ENCODE results near the gene SLC25A1. TPM values are rescaled to one million over a fixed set of nuclear protein-coding genes. Genes with fewer than 3 reads are reported as not detected.
A peak's percentile ranks its signal among the peaks of the same experiment; 100 is the strongest.

Gene SLC25A1
- total RNA-seq, 1 donor from 2014 or later: 54.8 TPM

- DNase-seq: no peak
- Mint-ChIP-seq H3K36me3 (ENCODE audit: unreplicated experiment) (peaks cover 5% of the 10 kb centered on the region), H3K9me3 (ENCODE audit: unreplicated experiment) (peaks cover 12% of the 10 kb centered on the region), H3K27ac (ENCODE audit: unreplicated experiment) (peak overlapping the region; percentile 60), H3K27me3 (ENCODE audit: unreplicated experiment) (peaks cover 8% of the 10 kb centered on the region), H3K4me3 (ENCODE audit: unreplicated experiment) (peak overlapping the region; percentile 100), H3K4me1 (ENCODE audit: low read depth, unreplicated experiment) (peaks cover 12% of the 10 kb centered on the region)
- no peak for TF ChIP-seq CTCF (IDR thresholded peaks at IDR 0.05; ENCODE audit: partially characterized antibody, unreplicated experiment)
Measured at GRCh38 chr22:19143967-19144400, 34.6 kb downstream of the SLC25A1 start.

- peak overlapping the region; percentile 100 for H3K4me3 Mint-ChIP-seq (ENCODE audit: unreplicated experiment)
- no peak overlapping the region for H3K27ac Mint-ChIP-seq (ENCODE audit: unreplicated experiment)
- TF ChIP-seq CTCF (IDR thresholded peaks at IDR 0.05; ENCODE audit: partially characterized antibody, unreplicated experiment): no peak
- H3K9me3 Mint-ChIP-seq (ENCODE audit: unreplicated experiment): peaks cover 12% of the 10 kb centered on the region
- peaks cover 8% of the 10 kb centered on the region for H3K27me3 Mint-ChIP-seq (ENCODE audit: unreplicated experiment)
- peaks cover 5% of the 10 kb centered on the region for H3K36me3 Mint-ChIP-seq (ENCODE audit: unreplicated experiment)
- H3K4me1 Mint-ChIP-seq (ENCODE audit: low read depth, unreplicated experiment): peaks cover 12% of the 10 kb centered on the region
- no peak for DNase-seq
Measured at GRCh38 chr22:19143212-19143611, 35.3 kb downstream of the SLC25A1 start.

GRCh38 chr22:19142394-19142793, 36.1 kb downstream of the SLC25A1 start:
- Mint-ChIP-seq H3K27me3 (ENCODE audit: unreplicated experiment) (peaks cover 8% of the 10 kb centered on the region), H3K27ac (ENCODE audit: unreplicated experiment) (no peak overlapping the region), H3K36me3 (ENCODE audit: unreplicated experiment) (peaks cover 5% of the 10 kb centered on the region), H3K9me3 (ENCODE audit: unreplicated experiment) (peaks cover 10% of the 10 kb centered on the region), H3K4me1 (ENCODE audit: low read depth, unreplicated experiment) (peaks cover 12% of the 10 kb centered on the region), H3K4me3 (ENCODE audit: unreplicated experiment) (peak overlapping the region; percentile 55)
- DNase-seq: no peak
- TF ChIP-seq CTCF (IDR thresholded peaks at IDR 0.05; ENCODE audit: partially characterized antibody, unreplicated experiment): no peak

GRCh38 chr22:19139974-19140373, 38.6 kb downstream of the SLC25A1 start:
- Mint-ChIP-seq H3K36me3 (ENCODE audit: unreplicated experiment) (peaks cover 10% of the 10 kb centered on the region), H3K4me3 (ENCODE audit: unreplicated experiment) (no peak overlapping the region), H3K4me1 (ENCODE audit: low read depth, unreplicated experiment) (peaks cover 8% of the 10 kb centered on the region), H3K27ac (ENCODE audit: unreplicated experiment) (no peak overlapping the region), H3K9me3 (ENCODE audit: unreplicated experiment) (peaks cover 14% of the 10 kb centered on the region), H3K27me3 (ENCODE audit: unreplicated experiment) (peaks cover 9% of the 10 kb centered on the region)
- TF ChIP-seq CTCF (IDR thresholded peaks at IDR 0.05; ENCODE audit: partially characterized antibody, unreplicated experiment): no peak
- no peak for DNase-seq

- Mint-ChIP-seq H3K27me3 (ENCODE audit: unreplicated experiment) (peaks cover 10% of the 10 kb centered on the region), H3K4me3 (ENCODE audit: unreplicated experiment) (no peak overlapping the region), H3K4me1 (ENCODE audit: low read depth, unreplicated experiment) (peaks cover 2% of the 10 kb centered on the region), H3K36me3 (ENCODE audit: unreplicated experiment) (peaks cover 10% of the 10 kb centered on the region), H3K27ac (ENCODE audit: unreplicated experiment) (no peak overlapping the region), H3K9me3 (ENCODE audit: unreplicated experiment) (peaks cover 8% of the 10 kb centered on the region)
- TF ChIP-seq CTCF (IDR thresholded peaks at IDR 0.05; ENCODE audit: partially characterized antibody, unreplicated experiment): no peak
- no peak for DNase-seq
Measured at GRCh38 chr22:19139001-19139356, 39.6 kb downstream of the SLC25A1 start.
